ENCODE data around the gene SF3A2.

Gene SF3A2

GRCh38 chr19:2228157-2229030, 8.2 kb upstream of the SF3A2 start:
- TF ChIP-seq CTCF (conservative IDR thresholded peaks at IDR 0.05): no peak
- TF ChIP-seq ZFX (IDR thresholded peaks at IDR 0.05): no peak
- no peak overlapping the region for H3K27ac ChIP-seq

- no peak overlapping the region for H3K27ac ChIP-seq
- TF ChIP-seq CTCF (conservative IDR thresholded peaks at IDR 0.05): no peak
- no peak for TF ChIP-seq ZFX (IDR thresholded peaks at IDR 0.05)
Measured at GRCh38 chr19:2229103-2230032, 7.3 kb upstream of the SF3A2 start.

GRCh38 chr19:2230033-2230531, 6.5 kb upstream of the SF3A2 start:
- TF ChIP-seq ZFX (IDR thresholded peaks at IDR 0.05) (no peak), CTCF (conservative IDR thresholded peaks at IDR 0.05) (no peak)
- H3K27ac ChIP-seq: no peak overlapping the region

- no peak overlapping the region for H3K27ac ChIP-seq
- no peak for TF ChIP-seq CTCF (conservative IDR thresholded peaks at IDR 0.05)
- TF ChIP-seq ZFX (IDR thresholded peaks at IDR 0.05): no peak
Measured at GRCh38 chr19:2230807-2231533, 5.7 kb upstream of the SF3A2 start.

GRCh38 chr19:2231621-2232221, 4.9 kb upstream of the SF3A2 start:
- TF ChIP-seq CTCF (conservative IDR thresholded peaks at IDR 0.05) (no peak), ZFX (IDR thresholded peaks at IDR 0.05) (no peak)
- H3K27ac ChIP-seq: no peak overlapping the region

- TF ChIP-seq CTCF (conservative IDR thresholded peaks at IDR 0.05) (no peak), ZFX (IDR thresholded peaks at IDR 0.05) (no peak)
- no peak overlapping the region for H3K27ac ChIP-seq
Measured at GRCh38 chr19:2232286-2233151, 4.1 kb upstream of the SF3A2 start.

Measured in C4-2B (cell line).